Kidney tubule cell (primary cell): ENCODE results near the gene DNAH9.
A peak's percentile ranks its signal among the peaks of the same experiment; 100 is the strongest.

Experiments
- DNase-seq: peaks from one replicate; pipeline ENCODE4 v3.0.0-alpha.2; 2018; ENCODE audit warnings: low spot score

The DNAH9 gene

DNA sequence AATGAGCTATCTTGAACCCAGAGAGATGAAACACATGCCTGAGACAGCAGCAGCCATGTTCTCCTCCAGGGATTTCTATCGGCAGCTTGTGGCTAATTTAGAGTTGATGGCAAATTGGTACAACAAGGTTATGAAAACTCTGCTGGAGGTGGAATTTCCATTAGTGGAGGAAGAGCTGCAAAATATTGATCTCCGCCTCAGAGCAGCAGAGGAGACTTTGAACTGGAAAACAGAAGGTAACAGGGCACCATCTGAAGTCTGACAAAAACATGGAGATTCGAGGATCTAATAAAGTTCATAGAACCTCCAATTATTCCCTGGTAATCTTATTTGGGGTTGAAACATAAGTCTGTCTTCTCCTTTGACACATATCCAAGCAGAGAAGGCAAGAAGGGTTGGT, 52.8 kb downstream of the DNAH9 start:
- no peak for DNase-seq

DNA sequence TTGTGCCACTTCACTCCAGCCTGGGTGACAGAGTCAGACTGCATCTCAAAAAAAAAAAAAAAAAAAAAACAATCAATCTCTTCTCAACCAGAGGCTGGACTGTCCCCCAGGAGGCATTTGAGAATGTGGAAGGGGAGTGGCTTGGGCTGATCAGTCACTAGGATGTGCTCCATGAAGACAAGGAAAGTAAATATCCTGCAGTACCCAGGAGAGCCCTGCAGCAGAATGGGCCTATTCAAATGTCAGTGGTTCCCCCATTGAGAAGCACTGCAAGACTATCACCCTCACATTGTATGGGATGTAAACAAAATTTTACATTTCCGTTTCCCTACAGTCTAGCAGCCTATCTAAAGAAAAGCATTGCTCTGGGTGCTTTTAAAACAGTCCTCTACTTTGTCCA, 70.3 kb downstream of the DNAH9 start:
- no peak for DNase-seq

DNA sequence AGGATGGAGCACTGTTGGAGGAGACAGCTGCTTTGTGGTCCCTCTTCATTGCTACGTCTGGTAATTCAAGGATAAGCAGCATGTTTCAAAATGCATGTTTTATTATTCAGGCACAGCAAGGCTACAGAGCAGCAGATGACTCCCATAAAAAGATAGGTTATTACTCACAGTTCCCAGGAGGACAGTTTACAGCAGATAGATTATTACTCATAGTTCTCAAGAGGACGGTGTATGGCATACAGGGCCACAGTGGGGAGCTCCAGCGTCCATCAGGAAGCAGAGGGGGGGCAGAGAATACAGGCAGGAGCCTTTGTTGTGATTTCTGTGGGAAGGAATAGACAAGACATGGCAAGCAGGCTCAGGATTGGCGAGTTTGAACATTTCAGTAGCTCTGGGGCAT, 72.9 kb downstream of the DNAH9 start:
- DNase-seq: peak; percentile 3

DNA sequence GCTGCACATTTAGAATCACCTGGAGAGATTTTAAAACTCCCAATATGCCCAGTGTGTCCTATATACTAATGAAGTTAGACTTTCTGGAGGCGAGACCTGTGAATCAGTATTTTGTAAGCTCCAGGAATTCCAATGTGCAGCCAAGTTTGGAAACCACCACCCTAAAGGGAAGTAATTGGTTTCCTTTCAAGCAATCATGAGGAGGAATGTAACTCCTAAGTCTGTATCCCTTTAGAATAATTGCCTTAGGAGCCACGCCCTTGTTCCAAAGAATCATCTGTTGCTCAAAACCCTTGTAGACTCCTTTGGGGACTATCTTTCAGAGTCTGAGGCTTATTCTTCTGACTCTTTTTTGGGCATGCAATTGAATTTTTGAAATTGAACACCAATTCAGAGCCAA, 84.4 kb downstream of the DNAH9 start:
- DNase-seq: peak; percentile 72

DNA sequence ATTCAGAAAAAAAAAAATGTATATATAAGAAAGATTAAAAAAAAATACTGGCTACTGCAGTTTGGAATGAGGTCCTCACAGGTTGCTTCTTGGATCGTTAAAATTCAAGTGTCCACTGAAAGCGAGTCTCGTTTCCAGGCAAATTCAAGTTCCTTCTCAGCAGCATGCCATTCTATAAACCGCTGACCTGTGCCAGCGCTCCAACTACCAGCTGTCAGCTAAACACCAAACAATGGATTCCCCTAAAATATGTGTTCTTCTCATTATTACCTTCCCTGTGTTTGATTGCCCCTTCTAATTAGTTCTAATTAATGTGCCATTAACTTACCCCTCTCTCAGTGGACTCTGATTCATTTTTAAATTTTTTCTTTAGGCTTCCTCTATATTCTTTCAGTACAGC, 92.4 kb downstream of the DNAH9 start:
- no peak for DNase-seq

DNA sequence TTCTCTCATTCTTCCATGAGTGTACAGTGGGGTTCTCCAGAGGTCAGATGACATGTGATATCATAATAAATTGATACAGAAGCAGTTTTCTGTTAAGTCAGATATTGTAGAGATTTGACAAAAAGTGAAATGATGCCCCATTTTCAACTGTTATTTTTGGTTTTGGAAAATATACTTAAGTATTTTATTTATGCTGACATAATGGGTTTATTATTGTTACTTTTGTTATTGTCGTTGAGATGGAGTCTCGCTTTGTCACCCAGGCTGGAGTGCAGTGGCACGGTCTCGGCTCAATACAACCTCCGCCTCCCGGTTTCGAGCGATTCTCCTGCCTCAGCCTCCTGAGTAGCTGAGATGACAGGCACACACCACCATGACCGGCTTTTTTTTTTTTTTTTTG, 94.4 kb downstream of the DNAH9 start:
- DNase-seq: no peak

DNA sequence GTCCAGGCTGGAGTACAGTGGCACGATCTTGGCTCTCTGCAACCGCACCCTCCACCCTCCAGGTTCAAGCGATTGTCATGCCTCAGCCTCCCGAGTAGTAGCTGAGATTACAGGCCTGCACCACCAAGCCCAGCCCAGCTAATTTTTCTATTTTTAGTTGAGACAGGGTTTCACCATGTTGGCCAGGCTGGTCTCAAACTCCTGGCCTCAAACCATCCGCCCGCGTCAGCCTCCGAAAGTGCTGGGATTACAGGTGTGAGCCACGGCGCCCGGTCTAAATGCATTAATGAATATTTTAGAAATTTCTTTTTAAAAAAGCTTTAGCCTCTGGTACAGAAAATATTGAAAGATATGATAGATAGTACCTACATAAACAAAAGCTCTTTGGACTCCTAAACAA, 95.0 kb downstream of the DNAH9 start:
- no peak for DNase-seq

DNA sequence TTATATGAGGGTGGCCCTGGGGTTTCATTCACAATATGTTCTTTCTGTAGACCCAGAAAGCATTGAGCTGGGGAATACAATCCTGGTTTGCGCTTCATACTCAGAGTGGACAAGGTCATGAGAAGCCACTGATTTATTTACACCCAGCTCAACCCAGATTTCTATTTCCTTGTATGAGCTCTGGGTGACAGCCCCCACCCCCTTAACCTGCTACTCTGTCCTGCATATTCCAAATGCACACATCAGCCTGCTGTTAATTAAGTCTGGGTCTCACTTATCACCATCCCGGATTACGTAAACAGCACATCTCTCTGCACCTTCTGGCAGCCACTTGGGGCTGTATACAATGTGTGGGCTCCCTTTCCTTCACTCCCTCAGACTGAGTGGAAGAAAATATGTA, 102.4 kb downstream of the DNAH9 start:
- DNase-seq: no peak

DNA sequence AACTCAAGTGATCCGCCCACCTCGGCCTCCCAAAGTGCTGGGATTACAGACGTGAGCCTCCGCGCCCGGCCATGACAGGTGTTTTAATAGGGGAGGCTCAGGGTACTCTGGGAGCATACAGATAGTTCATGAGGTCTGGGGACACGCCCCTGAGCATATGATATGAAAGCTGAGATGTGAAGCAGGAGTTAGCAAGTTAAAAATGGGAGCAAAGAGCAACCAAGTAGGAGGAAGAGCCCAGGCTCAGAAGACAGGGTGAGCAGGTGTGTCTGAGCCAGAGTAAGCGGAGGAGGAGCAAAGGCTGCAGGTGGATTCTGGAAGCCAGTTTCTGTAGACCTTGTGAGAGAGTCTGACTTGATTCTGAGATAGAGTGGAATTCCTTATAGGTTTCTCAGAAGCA, 103.6 kb downstream of the DNAH9 start:
- DNase-seq: no peak

DNA sequence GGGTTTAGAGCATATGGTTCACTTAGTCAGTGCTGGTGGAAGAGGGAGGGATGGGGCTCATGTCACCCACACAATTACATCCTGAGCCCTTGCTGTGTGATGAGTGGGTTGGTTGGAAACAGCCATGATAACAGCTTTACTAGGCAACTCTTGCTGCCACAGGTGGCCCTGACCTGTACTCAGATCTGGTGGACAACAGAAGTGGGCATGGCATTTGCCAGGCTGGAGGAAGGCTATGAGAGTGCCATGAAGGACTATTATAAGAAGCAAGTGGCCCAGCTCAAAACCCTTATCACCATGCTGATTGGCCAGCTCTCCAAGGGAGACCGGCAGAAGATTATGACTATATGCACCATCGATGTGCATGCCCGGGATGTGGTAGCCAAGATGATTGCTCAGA, 105.8 kb downstream of the DNAH9 start:
- no peak for DNase-seq

DNA sequence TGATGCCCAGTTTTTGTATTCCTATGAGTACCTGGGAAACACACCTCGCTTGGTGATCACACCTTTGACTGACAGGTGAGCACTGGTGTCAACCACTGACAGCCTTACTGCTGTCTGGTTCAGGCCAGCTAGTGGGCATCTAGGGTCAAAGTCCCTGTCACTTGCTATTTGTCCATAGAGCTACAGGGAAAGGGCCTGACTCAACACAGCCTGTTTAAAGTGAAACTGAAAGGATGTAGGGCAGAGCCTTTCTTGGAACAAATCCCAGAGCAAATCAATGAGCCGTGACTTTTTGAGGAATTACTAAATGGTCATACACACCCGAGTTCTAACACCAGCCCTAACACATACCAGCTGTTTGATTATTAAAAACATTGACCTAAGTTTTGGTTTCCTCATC, 106.8 kb downstream of the DNAH9 start:
- peak; percentile 93 for DNase-seq

DNA sequence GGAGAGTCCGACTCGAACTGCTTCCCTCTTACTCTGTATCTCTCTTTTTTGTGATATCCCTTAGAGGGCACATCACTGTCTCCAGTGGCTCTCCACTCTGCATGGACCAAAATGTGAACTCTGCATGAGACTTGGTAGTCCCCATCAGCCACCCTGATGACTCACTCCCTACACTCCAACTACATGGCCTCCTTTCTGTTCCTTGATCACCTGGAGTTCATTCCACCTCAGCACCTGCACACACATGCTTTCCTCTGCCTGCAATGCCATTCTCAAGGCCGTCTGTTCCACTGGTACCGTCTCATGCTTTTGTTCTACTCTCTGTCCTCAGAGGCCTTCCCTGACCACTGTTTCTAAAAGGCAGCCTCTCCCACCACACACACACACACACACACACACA, 109.3 kb downstream of the DNAH9 start:
- peak; percentile 31 for DNase-seq

DNA sequence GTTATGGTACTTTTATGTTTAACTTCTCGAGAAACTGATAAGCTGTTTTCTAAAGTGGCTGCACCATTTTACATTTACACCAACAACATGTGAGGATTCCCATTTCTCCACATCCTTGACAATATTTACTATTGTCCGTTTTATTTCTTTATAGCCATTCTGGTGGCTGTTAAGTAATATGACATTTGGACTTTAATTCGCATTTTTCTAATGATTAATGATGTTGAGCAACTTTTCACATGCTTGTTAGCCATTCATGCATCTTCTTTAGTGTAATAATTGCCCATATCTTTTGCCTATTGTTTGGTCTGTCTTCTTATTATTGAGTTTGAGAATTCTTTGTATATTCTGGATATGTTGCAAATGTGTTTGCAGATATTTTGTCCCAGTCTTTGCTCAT, 114.2 kb downstream of the DNAH9 start:
- no peak for DNase-seq

DNA sequence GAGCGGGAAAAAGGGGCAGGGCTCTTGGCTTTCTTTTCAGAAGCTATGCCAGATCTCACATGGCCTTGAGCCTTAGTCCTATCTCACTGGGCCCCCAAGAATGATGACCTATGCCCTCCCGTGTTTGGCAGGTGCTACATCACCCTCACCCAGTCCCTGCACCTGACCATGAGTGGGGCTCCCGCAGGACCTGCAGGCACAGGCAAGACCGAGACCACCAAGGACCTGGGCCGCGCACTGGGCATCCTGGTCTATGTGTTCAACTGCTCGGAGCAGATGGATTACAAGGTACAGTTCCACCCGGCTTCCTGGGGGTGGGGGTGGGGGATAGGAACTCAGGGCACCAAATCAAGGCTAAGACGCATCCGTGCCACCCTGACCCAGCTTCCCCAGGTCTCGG, 120.9 kb downstream of the DNAH9 start:
- DNase-seq: no peak

DNA sequence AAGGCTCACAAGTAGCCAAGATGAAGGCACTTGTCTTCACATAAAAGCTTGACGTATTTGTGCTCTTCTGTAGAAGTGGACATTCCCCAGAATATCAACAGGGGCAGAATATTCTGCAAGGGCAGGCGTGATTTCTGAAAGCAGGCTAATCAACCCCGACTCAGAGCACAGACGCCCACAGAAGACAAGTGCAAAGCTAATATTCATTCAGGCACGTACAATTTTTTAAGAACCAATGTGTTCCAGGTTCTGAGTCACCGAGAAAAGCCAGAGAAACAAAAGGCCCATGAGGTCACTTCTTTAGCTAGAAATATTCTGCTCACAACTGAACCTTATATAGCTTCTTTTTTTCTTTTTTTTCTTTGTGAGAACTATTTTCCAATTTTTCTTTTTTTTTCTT, 121.6 kb downstream of the DNAH9 start:
- DNase-seq: peak; percentile 12

DNA sequence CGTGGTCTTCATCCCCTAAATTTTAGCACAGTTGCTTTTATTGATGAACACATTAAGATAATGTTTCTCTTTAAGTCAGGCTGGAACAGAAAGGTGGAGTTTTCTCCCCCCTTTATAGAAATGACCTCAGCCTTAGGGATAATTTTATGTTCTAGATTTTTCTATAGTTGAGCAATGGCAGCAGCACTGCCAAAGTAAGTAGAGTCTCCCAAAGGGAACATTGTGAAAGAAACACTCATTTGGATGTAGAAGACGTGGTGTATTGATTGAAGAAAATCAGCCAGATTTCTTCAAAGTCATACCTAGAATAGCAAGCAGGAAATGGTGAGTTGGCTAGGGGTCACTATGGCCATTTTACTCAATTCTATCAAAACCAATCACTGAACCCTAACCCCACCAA, 122.5 kb downstream of the DNAH9 start:
- DNase-seq: no peak

DNA sequence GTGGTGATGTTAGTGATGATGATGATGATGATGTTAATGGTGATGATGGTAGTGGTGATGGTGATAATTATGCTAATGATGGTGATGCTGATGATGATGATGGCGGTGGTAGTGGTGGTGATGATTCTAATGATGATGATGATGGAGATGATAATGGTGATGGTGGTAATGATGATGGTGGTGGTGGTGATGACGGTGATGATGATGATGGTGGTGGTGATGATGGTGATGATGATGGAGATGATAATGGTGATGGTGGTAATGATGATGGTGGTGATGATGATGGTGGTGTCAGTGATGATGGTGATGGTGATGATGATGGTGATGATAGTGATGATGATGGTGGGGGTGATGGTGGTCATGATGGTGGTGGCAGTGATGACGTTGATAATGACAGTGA, 132.5 kb downstream of the DNAH9 start:
- no peak for DNase-seq

DNA sequence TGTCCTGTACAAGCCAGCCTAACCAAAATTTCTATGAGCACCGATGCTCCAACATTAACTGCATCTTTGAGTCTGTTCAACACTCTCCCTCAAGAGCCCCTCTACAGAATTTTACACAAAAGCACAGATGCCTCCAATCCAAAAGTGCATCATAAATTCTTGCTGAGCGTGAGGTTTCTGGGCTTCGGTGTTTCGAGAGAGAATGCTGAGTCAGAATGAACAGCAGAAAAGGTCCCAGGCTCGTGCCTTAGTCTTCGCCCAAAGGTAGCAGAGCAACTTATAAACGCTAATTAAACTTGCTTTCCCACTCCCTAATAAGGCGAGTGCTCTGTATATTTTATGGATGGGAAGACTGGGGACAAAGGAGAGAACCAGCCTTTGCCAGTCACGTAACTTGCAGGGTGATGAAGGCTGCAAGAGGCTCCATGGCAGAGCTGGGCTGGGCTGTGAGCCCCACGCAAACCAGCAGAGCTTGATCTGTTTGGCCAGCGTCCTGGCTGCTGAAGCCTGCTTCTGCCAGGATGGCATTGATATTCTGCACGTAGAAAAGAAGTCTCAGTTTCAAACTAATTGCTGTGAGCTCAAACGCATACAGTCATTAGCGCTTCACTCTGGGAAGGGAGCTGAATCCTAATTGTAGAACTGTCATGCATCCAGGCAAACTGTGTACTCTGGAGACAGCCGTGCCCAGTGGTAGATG, 138.5 kb downstream of the DNAH9 start:
- DNase-seq: no peak

DNA sequence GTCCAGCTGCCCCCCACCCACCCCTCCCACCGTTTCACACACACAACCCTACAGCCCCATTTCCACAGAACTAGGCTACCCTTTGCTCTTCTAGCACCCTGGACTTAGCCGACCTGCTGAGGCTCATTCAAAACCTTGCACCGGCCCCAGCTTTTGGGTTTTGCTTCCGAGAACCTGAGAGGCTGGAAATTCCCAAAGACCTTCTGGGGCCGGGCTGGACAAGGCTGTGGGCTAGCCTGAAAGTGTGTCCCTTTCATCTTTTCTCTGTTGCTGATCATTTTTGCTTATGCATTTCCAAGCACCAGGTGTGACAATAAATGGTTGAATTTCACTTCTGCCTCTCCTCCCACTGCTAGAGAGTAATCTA, 139.0 kb downstream of the DNAH9 start:
- DNase-seq: no peak

DNA sequence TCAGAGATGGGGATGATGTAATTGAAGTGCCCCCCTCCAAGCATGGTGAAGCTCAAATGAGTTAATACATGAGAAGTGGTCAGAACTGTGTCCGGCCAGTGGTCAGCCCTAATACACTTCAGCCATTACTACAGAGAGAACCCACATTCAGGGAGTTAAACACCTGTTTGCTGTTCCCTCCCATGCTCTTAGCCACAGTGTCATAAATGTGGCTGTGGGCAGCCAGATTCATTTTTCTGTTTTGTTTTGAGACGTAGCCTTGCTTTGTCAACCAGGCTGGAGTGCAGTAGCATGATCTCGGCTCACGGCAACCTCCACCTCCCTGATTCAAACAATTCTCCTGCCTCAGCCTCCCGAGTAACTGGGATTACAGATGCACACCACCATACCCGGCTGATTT, 139.9 kb downstream of the DNAH9 start:
- no peak for DNase-seq

DNA sequence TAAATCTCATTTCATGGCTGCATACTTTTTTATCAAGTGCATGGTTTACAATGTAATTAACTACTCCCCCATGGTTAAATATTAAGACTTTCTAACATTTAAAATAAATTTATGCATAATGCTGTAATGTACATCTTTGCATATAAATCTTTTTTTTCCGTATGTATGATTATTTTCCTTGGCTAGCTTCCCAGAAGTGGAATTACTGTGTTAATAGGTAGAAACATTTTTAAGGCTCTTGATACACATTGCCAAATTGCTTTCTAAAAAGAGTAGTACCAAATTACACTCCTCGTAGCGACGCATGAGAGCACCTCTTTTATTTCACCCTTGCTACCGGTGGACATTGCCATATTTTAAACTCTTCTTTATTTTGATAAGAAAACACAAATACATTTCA, 141.1 kb downstream of the DNAH9 start:
- DNase-seq: no peak

DNA sequence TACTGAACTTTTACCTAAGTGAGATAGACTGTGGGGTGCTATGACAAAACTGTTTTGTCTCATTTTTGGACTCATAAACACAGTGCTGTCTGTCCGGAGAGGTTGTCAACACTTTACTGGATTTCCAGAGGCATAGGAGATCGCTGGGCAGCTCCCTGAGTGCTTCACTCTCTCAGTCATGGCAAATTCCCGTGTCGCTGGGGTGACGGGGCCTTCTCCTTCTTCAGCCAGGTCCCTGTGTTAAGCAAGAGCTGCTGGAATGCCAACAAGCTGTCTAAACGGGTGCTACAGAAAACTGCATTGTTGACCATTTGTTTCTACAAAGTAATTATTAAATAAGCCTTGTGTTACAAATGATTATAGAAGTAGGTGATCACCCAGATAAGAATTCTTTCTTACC, 141.6 kb downstream of the DNAH9 start:
- no peak for DNase-seq

DNA sequence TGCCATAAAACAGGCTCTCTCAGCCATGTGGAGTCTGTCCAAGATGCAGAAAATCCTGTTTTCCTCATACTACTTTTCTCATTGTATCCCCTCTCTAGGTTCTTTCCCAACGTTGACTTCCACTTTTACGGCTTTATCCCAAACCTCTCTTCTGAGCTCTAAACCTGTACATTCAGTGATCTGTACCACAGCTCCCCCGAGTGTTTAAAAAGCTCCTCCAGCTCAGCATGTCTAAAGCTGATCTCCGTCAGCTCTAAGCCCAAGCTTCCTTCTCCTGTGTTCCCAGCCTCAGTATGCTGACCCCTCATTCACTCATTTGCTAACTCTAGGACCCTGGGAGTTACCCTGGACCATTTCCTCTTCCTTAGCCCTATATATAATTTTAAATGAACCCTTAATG, 144.6 kb downstream of the DNAH9 start:
- no peak for DNase-seq

DNA sequence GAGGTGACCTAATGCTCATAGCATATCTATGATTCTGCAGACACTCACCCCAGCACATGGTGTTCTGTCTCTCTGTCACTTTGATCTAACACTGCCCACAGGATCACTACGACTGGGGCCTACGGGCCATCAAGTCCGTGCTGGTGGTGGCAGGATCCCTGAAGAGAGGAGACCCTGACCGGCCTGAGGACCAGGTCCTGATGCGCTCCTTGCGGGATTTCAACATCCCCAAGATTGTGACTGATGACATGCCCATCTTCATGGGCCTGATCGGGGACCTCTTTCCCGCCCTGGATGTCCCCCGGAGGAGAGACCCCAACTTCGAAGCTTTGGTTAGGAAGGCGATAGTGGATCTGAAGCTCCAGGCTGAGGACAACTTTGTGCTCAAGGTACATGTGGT, 146.4 kb downstream of the DNAH9 start:
- DNase-seq: no peak

DNA sequence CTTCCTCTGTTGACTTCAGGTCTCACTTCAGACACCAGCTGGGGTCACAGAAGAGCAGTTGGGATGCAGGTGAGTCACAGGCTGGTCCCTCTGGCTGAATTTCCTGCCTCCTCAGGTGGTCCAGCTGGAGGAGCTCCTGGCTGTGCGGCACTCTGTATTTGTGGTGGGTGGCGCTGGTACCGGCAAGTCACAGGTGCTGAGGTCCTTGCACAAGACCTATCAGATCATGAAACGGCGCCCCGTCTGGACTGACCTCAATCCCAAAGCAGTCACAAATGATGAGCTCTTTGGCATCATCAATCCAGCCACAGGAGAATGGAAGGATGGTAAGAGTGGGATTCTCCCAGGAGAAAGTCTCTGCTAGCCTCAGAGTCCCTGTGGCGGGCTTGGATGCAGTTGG, 149.2 kb downstream of the DNAH9 start:
- DNase-seq: no peak
